Karpas-422 (cell line): ENCODE measurements around the gene CFDP1. TPM values are rescaled to one million over a fixed set of nuclear protein-coding genes. Genes with fewer than 3 reads are reported as not detected.

Source experiments
- DNase-seq: peaks from one replicate; pipeline ENCODE4 v3.0.0-alpha.2; 2015
- H2AFZ ChIP-seq: fragments of 200-600 bp; sonication (generic); 2 replicates; pipeline ENCODE4 v1.6.1; 2014; ENCODE audit warnings: antibody characterized with exemption, low read length, mixed read lengths
- H3K27ac ChIP-seq: fragments of 200-600 bp; sonication (generic); 2 replicates; pipeline ENCODE4 v1.5.1; 2014; ENCODE audit warnings: mild to moderate bottlenecking, low read length, moderate library complexity
- H3K27me3 ChIP-seq: fragments of 200-600 bp; sonication (generic); 2 replicates; pipeline ENCODE4 v1.6.1; 2014; ENCODE audit warnings: low read length, mixed read lengths
- H3K36me3 ChIP-seq: fragments of 200-600 bp; sonication (generic); 2 replicates; pipeline ENCODE4 v1.6.1; 2014; ENCODE audit warnings: low read length, mixed read lengths; ENCODE audit not compliant: insufficient read depth
- H3K4me1 ChIP-seq: fragments of 200-600 bp; sonication (generic); 2 replicates; pipeline ENCODE4 v1.6.1; 2014; ENCODE audit warnings: mild to moderate bottlenecking, low read length, mixed read lengths
- H3K4me2 ChIP-seq: fragments of 200-600 bp; sonication (generic); 2 replicates; pipeline ENCODE4 v1.6.1; 2014; ENCODE audit warnings: low read length, low read depth, mild to moderate bottlenecking; ENCODE audit not compliant: poor library complexity, severe bottlenecking
- H3K4me3 ChIP-seq: fragments of 200-600 bp; sonication (generic); 2 replicates; pipeline ENCODE4 v1.5.1; 2014; ENCODE audit warnings: mild to moderate bottlenecking, antibody characterized with exemption, low read length, mixed read lengths
- H3K79me2 ChIP-seq: fragments of 200-600 bp; sonication (generic); 2 replicates; pipeline ENCODE4 v1.6.1; 2014; ENCODE audit warnings: mild to moderate bottlenecking, low read length, mixed read lengths
- H3K9ac ChIP-seq: fragments of 200-600 bp; sonication (generic); 2 replicates; pipeline ENCODE4 v1.6.0; 2014; ENCODE audit warnings: low read length
- H3K9me2 ChIP-seq: fragments of 200-600 bp; sonication (generic), shearing (Covaris generic); replicated peaks from 2 replicates; pipeline ENCODE4 v1.6.0; 2014; ENCODE audit warnings: mild to moderate bottlenecking, low read length, moderate library complexity; ENCODE audit not compliant: insufficient read depth
- H3K9me3 ChIP-seq: fragments of 300-700, 200-600 bp; sonication (generic); 2 replicates; pipeline ENCODE4 v1.6.1; 2014; ENCODE audit warnings: low read length, mixed read lengths
- H4K20me1 ChIP-seq: fragments of 200-600 bp; sonication (generic); 2 replicates; pipeline ENCODE4 v1.6.1; 2014; ENCODE audit warnings: mild to moderate bottlenecking, antibody characterized with exemption, low read length, low read depth; ENCODE audit not compliant: insufficient read depth
- total RNA-seq: library from RNA; depleted of rRNA; stranded (reverse); fragments of >200 nt; shearing (Covaris generic); gene quantifications from 2 replicates; pipeline ENCODE4 v1.2.3, GENCODE V29; 2014; ENCODE audit warnings: low replicate concordance

Gene CFDP1
- total RNA-seq, 1 experiment from 2014 or later: 33.5 TPM

GRCh38 chr16:75341564-75342307 is 91.6 kb downstream of the CFDP1 start:
- no peaks in the 10 kb centered on the region for H3K27me3 ChIP-seq
- no peak overlapping the region for H2AFZ ChIP-seq
- no peak overlapping the region for H3K4me3 ChIP-seq
- H3K36me3 ChIP-seq: no peaks in the 10 kb centered on the region
- no peaks in the 10 kb centered on the region for H3K9me3 ChIP-seq
- H3K9ac ChIP-seq: no peak overlapping the region
- H4K20me1 ChIP-seq: no peaks in the 10 kb centered on the region
- no peaks in the 10 kb centered on the region for H3K79me2 ChIP-seq
- no peak for DNase-seq
- H3K4me1 ChIP-seq: no peaks in the 10 kb centered on the region
- no peaks in the 10 kb centered on the region for H3K9me2 ChIP-seq
- no peak overlapping the region for H3K4me2 ChIP-seq
- no peak overlapping the region for H3K27ac ChIP-seq

- H3K27ac ChIP-seq: no peak overlapping the region
- no peaks in the 10 kb centered on the region for H3K4me1 ChIP-seq
- no peaks in the 10 kb centered on the region for H3K9me3 ChIP-seq
- H3K4me3 ChIP-seq: no peak overlapping the region
- H2AFZ ChIP-seq: no peak overlapping the region
- no peak overlapping the region for H3K9ac ChIP-seq
- no peaks in the 10 kb centered on the region for H3K36me3 ChIP-seq
- no peak for DNase-seq
- H3K9me2 ChIP-seq: no peaks in the 10 kb centered on the region
- no peaks in the 10 kb centered on the region for H3K79me2 ChIP-seq
- no peak overlapping the region for H3K4me2 ChIP-seq
- H3K27me3 ChIP-seq: no peaks in the 10 kb centered on the region
- H4K20me1 ChIP-seq: no peaks in the 10 kb centered on the region
Measured at GRCh38 chr16:75340741-75341491, 92.4 kb downstream of the CFDP1 start.

GRCh38 chr16:75337430-75337829 is 95.9 kb downstream of the CFDP1 start:
- no peak for DNase-seq
- peaks cover 23% of the 10 kb centered on the region for H3K4me1 ChIP-seq
- H3K4me3 ChIP-seq: no peak overlapping the region
- H4K20me1 ChIP-seq: no peaks in the 10 kb centered on the region
- no peak overlapping the region for H2AFZ ChIP-seq
- H3K36me3 ChIP-seq: no peaks in the 10 kb centered on the region
- H3K27ac ChIP-seq: no peak overlapping the region
- H3K27me3 ChIP-seq: no peaks in the 10 kb centered on the region
- H3K4me2 ChIP-seq: no peak overlapping the region
- no peaks in the 10 kb centered on the region for H3K9me3 ChIP-seq
- no peak overlapping the region for H3K9ac ChIP-seq
- H3K79me2 ChIP-seq: no peaks in the 10 kb centered on the region
- H3K9me2 ChIP-seq: no peaks in the 10 kb centered on the region

- no peaks in the 10 kb centered on the region for H3K9me2 ChIP-seq
- DNase-seq: no peak
- H3K9ac ChIP-seq: no peak overlapping the region
- no peak overlapping the region for H2AFZ ChIP-seq
- no peaks in the 10 kb centered on the region for H3K36me3 ChIP-seq
- H3K27me3 ChIP-seq: no peaks in the 10 kb centered on the region
- no peak overlapping the region for H3K27ac ChIP-seq
- H4K20me1 ChIP-seq: no peaks in the 10 kb centered on the region
- H3K79me2 ChIP-seq: no peaks in the 10 kb centered on the region
- no peaks in the 10 kb centered on the region for H3K9me3 ChIP-seq
- H3K4me3 ChIP-seq: no peak overlapping the region
- H3K4me2 ChIP-seq: no peak overlapping the region
- peaks cover 23% of the 10 kb centered on the region for H3K4me1 ChIP-seq
Measured at GRCh38 chr16:75336521-75336920, 96.8 kb downstream of the CFDP1 start.

- no peaks in the 10 kb centered on the region for H3K27me3 ChIP-seq
Measured at GRCh38 chr16:75333721-75334163, 99.6 kb downstream of the CFDP1 start.

GRCh38 chr16:75329943-75330342 is 103.4 kb downstream of the CFDP1 start:
- Histone ChIP-seq H3K27me3 (no peaks in the 10 kb centered on the region), H3K9me3 (no peaks in the 10 kb centered on the region), H3K27ac (no peak overlapping the region), H3K4me3 (no peak overlapping the region), H3K4me1 (peaks cover 25% of the 10 kb centered on the region), H3K36me3 (no peaks in the 10 kb centered on the region), H3K79me2 (no peaks in the 10 kb centered on the region), H2AFZ (no peak overlapping the region), H3K9me2 (no peaks in the 10 kb centered on the region), H4K20me1 (no peaks in the 10 kb centered on the region), H3K4me2 (no peak overlapping the region), H3K9ac (no peak overlapping the region)
- no peak for DNase-seq

More at GRCh38 chr16:75333721-75334163, 99.6 kb downstream of the CFDP1 start:
- H3K9me3 ChIP-seq: no peaks in the 10 kb centered on the region
- no peak overlapping the region for H3K9ac ChIP-seq
- no peaks in the 10 kb centered on the region for H3K36me3 ChIP-seq
- H3K9me2 ChIP-seq: no peaks in the 10 kb centered on the region
- no peak overlapping the region for H2AFZ ChIP-seq
- no peaks in the 10 kb centered on the region for H3K79me2 ChIP-seq
- H3K4me1 ChIP-seq: peaks cover 29% of the 10 kb centered on the region
- 0 out of 2 replicates have a peak overlapping the region, but pooled peaks have one; percentile 11 for H3K4me3 ChIP-seq
- peak overlapping the region; percentile 41 for H3K4me2 ChIP-seq
- peak; percentile 66 for DNase-seq
- H3K27ac ChIP-seq: peak overlapping the region; percentile 73
- no peaks in the 10 kb centered on the region for H4K20me1 ChIP-seq

- Histone ChIP-seq H3K27ac (no peak overlapping the region), H3K4me1 (peaks cover 11% of the 10 kb centered on the region), H3K9ac (no peak overlapping the region), H3K9me2 (no peaks in the 10 kb centered on the region), H3K4me3 (no peak overlapping the region), H3K36me3 (no peaks in the 10 kb centered on the region), H3K9me3 (no peaks in the 10 kb centered on the region), H3K79me2 (no peaks in the 10 kb centered on the region), H4K20me1 (no peaks in the 10 kb centered on the region), H2AFZ (no peak overlapping the region), H3K4me2 (no peak overlapping the region), H3K27me3 (no peaks in the 10 kb centered on the region)
- no peak for DNase-seq
Measured at GRCh38 chr16:75326333-75326732, 107.0 kb downstream of the CFDP1 start.

GRCh38 chr16:75323933-75324332 is 109.4 kb downstream of the CFDP1 start:
- Histone ChIP-seq H3K4me2 (no peak overlapping the region), H3K27me3 (no peaks in the 10 kb centered on the region), H3K4me1 (peaks cover 15% of the 10 kb centered on the region), H3K9me3 (no peaks in the 10 kb centered on the region), H2AFZ (no peak overlapping the region), H3K9me2 (no peaks in the 10 kb centered on the region), H3K79me2 (no peaks in the 10 kb centered on the region), H3K9ac (no peak overlapping the region), H3K36me3 (no peaks in the 10 kb centered on the region), H4K20me1 (no peaks in the 10 kb centered on the region), H3K4me3 (no peak overlapping the region), H3K27ac (no peak overlapping the region)
- DNase-seq: no peak
